Thymus (tissue), 11 donors: ENCODE results near the gene NFATC2. TPM values are rescaled to one million over a fixed set of nuclear protein-coding genes. Genes with fewer than 3 reads are reported as not detected.

Experiments used
- DNase-seq, 9 donors: peaks; one replicate each; pipeline ENCODE4 v3.0.0-alpha.2; 2013; ENCODE audit warnings: low spot score in 9 of 9, low read depth in 6 of 9, missing footprints in 1 of 9
- H3K27ac ChIP-seq, 2 donors: one replicate each; pipeline ENCODE4 v1.5.1; 2013; ENCODE audit warnings: control low read depth in 1 of 2, low read depth in 1 of 2, low read length in 1 of 2, mild to moderate bottlenecking in 1 of 2, moderate library complexity in 1 of 2
- H3K27me3 ChIP-seq, 2 donors: one replicate each; pipeline ENCODE4 v1.5.1; 2013; ENCODE audit warnings: low read length in 1 of 2; ENCODE audit not compliant: control insufficient read depth in 2 of 2, insufficient read depth in 1 of 2
- H3K36me3 ChIP-seq, 2 donors: one replicate each; pipeline ENCODE4 v1.5.1; 2013; ENCODE audit warnings: low read length in 1 of 2, mild to moderate bottlenecking in 1 of 2, moderate library complexity in 1 of 2; ENCODE audit not compliant: control insufficient read depth in 2 of 2, insufficient read depth in 2 of 2
- H3K4me1 ChIP-seq, 2 donors: one replicate each; pipeline ENCODE4 v1.5.1; 2013; ENCODE audit warnings: low read length in 2 of 2; ENCODE audit not compliant: control insufficient read depth in 2 of 2, insufficient read depth in 2 of 2
- H3K4me3 ChIP-seq, 2 donors: one replicate each; pipeline ENCODE4 v1.5.1; 2013; ENCODE audit warnings: low read length in 2 of 2, control low read depth in 1 of 2, mild to moderate bottlenecking in 1 of 2
- H3K9me3 ChIP-seq, 2 donors: one replicate each; pipeline ENCODE4 v1.5.1; 2013; ENCODE audit warnings: low read length in 1 of 2, mild to moderate bottlenecking in 1 of 2; ENCODE audit not compliant: control insufficient read depth in 2 of 2, insufficient read depth in 1 of 2
- WGBS: extraction: QIAGEN DNeasy Blood & Tissue Kit; methylation state at CpG from one replicate; pipeline ENCODE4 v1.1.7; 2013; 5-methylcytosine and 5-hydroxymethylcytosine counted together
- polyA plus RNA-seq: library from polyadenylated mRNA; stranded (reverse); fragments of 200-250 nt; gene quantifications from one replicate; pipeline ENCODE4 v1.2.3, GENCODE V29; 2013
- total RNA-seq: library from RNA; stranded (reverse); fragments of 120-200 nt; gene quantifications from one replicate; pipeline ENCODE4 v1.2.4, GENCODE V29; 2013
- donor health status: healthy.

The NFATC2 gene
- total and polyA plus RNA-seq, 2 donors = 2.4 to 4.4 TPM

- Histone ChIP-seq H3K27me3 (peaks cover 0 to 19% of the 10 kb centered on the region in 2 donors), H3K4me3 (no peak overlapping the region), H3K36me3 (no peaks in the 10 kb centered on the region), H3K27ac (no peak overlapping the region), H3K4me1 (peaks cover 11 to 34% of the 10 kb centered on the region in 2 donors), H3K9me3 (no peaks in the 10 kb centered on the region)
- 79% methylated on average over 2 of the region's 2 CpGs for WGBS
- DNase-seq = no peak
Measured at GRCh38 chr20:51490635-51491034, 51.9 kb downstream of the NFATC2 start.

DNA sequence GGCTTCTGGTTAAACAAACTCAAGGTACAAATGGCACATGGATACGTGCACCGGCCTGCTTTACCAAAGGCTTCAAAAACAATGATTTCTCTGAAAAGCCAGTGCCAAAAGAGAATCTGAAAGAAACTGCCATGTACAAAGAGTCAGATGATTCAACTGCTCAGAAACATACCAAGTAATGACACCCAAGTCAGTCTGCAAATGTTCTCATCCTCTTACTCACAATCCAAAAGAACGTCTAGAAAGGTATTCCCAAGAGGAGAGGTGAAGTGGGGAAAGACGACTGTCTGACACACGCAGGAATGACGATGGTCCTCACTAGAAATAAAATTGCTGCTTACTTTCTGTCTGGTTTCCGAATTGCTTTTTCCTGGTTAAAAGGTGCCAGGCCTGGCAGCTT is 52.9 kb downstream of the NFATC2 start:
- 94% methylated on average over 7 of the region's 7 CpGs for WGBS
- H3K27me3 ChIP-seq = peaks cover 0 to 19% of the 10 kb centered on the region in 2 donors
- H3K9me3 ChIP-seq = no peaks in the 10 kb centered on the region
- H3K27ac ChIP-seq = no peak overlapping the region
- no peak for DNase-seq
- H3K36me3 ChIP-seq = no peaks in the 10 kb centered on the region
- H3K4me3 ChIP-seq = no peak overlapping the region
- peaks cover 11 to 30% of the 10 kb centered on the region in 2 donors for H3K4me1 ChIP-seq

DNA sequence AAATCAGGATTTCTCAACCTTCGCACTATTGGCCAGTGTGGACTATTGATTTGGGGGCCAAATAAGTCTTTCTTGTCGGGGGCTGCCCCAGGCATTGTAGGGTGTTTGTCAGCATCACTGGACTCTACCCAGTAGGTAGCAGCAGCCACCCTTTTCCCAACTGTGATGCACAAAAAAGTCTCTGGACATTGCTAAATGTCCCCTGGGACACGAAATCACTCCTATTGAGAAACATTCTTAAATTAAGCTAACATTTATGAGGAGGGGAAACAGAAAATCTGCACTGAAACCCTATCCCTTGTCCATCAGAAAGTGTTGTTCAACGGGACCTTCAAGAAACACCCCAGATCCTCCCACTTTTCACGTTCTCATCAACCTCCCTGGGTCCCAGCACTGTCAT is 54.2 kb downstream of the NFATC2 start:
- Histone ChIP-seq H3K9me3 (no peaks in the 10 kb centered on the region), H3K27ac (no peak overlapping the region), H3K4me1 (peaks cover 3 to 18% of the 10 kb centered on the region in 2 donors), H3K4me3 (no peak overlapping the region), H3K36me3 (no peaks in the 10 kb centered on the region), H3K27me3 (peaks cover 0 to 16% of the 10 kb centered on the region in 2 donors)
- DNase-seq = no peak
- 94% methylated on average over 5 of the region's 5 CpGs for WGBS

DNA sequence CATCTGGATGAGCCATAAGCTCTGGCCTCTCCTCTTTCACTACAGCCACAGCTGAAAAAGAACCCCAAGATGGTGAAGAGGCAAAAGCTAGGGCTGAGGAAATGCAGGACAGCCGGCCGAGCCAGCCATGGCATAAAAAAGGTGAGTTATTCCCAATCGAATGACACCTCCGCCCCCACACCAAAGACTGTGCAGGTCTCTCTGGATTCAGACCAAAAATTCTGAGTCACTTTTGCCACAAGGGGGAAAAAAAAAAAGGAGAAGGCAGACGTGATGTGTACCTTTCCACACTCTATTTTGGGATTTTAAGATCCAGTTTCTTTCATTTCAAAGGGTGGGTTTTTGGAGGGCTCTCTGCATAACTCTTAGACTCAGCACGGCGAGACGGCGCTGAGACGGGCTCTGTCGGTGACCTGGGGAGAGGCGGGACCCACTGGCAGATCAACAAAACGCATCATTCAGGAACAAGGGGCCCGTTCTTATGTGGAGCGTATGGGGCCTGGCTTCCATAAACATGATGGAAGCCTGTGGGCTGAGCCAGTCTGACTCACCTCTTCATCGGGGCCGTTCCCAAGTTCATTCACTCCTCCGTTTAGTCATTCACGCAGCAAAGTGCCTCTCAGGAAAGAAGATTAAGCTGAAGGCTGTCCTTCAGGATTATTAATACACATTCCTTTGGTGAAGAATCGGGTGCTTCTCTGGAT is 54.8 kb downstream of the NFATC2 start:
- Histone ChIP-seq H3K27me3 (peaks cover 0 to 13% of the 10 kb centered on the region in 2 donors), H3K4me1 (peaks cover 3 to 12% of the 10 kb centered on the region in 2 donors), H3K4me3 (no peak overlapping the region), H3K27ac (no peak overlapping the region), H3K9me3 (no peaks in the 10 kb centered on the region), H3K36me3 (no peaks in the 10 kb centered on the region)
- WGBS = 95% methylated on average over 20 of the region's 20 CpGs
- DNase-seq = no peak

GRCh38 chr20:51487076-51487475 is 55.4 kb downstream of the NFATC2 start:
- DNase-seq = no peak

DNA sequence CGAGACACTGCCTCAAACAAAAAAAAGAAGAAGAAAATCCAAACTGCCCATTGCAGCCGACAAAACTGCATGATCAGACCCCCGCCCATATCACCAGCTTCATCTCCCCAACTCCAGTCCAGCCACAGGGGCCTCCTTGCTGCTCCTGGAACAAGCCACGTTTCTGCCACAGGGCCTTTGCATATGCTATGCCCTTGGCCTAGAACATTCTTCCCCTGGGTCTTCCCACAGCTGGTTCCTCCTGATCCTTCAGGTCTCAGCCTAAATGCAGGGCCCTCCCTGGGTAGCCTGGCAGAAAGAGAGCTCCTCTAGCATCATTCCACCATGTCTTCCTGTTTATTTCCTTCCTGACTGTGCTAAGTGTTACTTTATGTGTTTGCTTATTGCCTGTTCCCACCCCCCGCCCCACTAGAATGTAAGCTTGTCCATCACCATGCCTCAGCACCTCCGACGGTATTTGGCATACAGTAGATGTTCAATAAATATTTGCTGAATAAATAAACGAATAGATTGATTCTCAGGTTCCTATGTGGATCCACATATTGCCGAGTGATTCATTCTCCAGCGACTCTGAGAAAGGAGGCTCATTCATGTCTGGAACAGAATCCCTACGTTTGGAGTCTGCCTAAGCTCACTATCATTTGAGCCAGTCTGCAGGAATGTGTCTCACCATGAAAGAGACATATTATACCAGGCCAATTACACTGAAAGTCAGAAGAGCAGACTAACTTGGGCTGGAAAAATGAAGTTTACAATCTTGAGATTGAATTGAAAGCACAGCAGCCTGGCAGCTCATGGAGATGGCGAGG is 56.1 kb downstream of the NFATC2 start:
- Histone ChIP-seq H3K4me3 (no peak overlapping the region), H3K27ac (no peak overlapping the region), H3K27me3 (peaks cover 0 to under 1% of the 10 kb centered on the region in 2 donors), H3K9me3 (no peaks in the 10 kb centered on the region), H3K4me1 (peaks cover 0 to 3% of the 10 kb centered on the region in 2 donors), H3K36me3 (no peaks in the 10 kb centered on the region)
- 93% methylated on average over 12 of the region's 12 CpGs for WGBS
- no peak for DNase-seq

More at GRCh38 chr20:51487076-51487475, 55.4 kb downstream of the NFATC2 start:
- Histone ChIP-seq H3K27me3 (peaks cover 0 to 6% of the 10 kb centered on the region in 2 donors), H3K4me3 (no peak overlapping the region), H3K27ac (no peak overlapping the region), H3K4me1 (peaks cover under 1 to 6% of the 10 kb centered on the region in 2 donors), H3K9me3 (no peaks in the 10 kb centered on the region), H3K36me3 (no peaks in the 10 kb centered on the region)
- WGBS = 98% methylated on average over 7 of the region's 7 CpGs

- DNase-seq = no peak
- Histone ChIP-seq H3K9me3 (no peaks in the 10 kb centered on the region), H3K27me3 (no peaks in the 10 kb centered on the region), H3K4me3 (no peak overlapping the region), H3K4me1 (peaks cover 0 to 10% of the 10 kb centered on the region in 2 donors), H3K27ac (no peak overlapping the region), H3K36me3 (no peaks in the 10 kb centered on the region)
- 96% methylated on average over 4 of the region's 4 CpGs for WGBS
Measured at GRCh38 chr20:51484831-51485230, 57.7 kb downstream of the NFATC2 start.

DNA sequence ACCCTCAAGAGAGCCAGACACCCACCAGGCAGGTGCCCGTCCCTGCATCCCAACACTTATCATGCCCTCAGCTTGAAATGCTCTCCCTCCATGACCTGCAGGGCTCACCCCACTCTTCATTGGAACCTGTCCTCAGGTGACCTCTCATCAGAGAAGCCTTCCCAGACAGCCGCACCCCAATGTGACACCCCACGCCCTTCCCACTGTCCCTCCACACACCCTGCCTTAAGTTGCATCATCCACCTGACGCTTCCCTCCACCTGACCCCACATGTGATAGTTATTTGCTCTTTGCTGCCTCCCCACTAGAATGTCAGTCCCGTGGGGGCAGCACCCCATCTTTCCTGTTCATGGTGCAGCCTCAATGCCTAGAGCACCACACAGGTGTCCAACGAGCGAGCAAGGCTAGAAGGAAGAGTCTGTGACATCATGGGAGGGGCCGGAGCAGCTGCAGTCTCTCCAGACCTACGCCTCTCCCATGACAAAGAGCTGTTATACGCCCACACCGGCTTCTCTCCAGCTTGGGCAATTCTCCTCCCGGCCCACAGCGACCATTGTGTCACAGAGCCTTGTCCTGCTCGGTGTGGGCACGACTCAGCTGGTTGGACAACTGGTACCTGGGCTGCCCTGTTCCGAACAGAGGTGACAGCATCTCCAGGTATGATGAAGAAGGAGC is 58.2 kb downstream of the NFATC2 start:
- H3K27ac ChIP-seq = no peak overlapping the region
- DNase-seq = no peak
- H3K36me3 ChIP-seq = no peaks in the 10 kb centered on the region
- no peaks in the 10 kb centered on the region for H3K27me3 ChIP-seq
- H3K4me1 ChIP-seq = peaks cover 0 to 10% of the 10 kb centered on the region in 2 donors
- 90% methylated on average over 16 of the region's 16 CpGs for WGBS
- no peak overlapping the region for H3K4me3 ChIP-seq
- no peaks in the 10 kb centered on the region for H3K9me3 ChIP-seq
